ENCODE results near the gene PPP1R1C.

DNA sequence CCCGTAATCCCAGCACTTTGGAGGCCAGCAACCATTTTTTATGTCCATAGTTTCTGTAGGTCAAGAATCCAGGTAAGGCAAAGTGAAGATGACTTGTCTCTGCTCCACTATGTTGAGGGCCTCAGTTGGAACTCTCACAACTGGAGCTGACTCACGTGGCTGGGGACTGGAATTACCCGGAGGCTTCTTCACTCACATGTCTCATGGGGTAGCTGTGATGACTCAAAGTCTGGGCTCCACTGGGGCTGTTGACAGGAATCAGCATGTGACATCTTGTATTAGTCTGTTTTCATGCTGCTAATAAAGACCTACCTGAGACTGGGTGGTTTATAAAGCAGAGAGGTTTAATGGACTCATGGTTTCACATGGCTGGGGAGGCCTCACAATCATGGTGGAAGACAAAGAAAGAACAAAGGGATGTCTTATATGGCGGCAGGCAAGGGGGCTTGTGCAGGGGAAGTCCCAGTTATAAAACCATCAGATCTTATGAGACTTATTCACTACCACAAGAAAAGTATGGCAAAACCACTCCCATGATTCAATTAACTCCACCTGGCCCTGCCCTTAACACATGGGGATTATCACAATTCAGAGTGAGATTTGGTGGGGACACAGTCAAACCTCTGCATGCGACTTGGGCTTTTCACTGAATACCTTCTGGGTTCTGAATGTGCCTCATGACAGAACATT lies 7.8 kb upstream of the PPP1R1C start:
- TF ChIP-seq, protein P1, sequence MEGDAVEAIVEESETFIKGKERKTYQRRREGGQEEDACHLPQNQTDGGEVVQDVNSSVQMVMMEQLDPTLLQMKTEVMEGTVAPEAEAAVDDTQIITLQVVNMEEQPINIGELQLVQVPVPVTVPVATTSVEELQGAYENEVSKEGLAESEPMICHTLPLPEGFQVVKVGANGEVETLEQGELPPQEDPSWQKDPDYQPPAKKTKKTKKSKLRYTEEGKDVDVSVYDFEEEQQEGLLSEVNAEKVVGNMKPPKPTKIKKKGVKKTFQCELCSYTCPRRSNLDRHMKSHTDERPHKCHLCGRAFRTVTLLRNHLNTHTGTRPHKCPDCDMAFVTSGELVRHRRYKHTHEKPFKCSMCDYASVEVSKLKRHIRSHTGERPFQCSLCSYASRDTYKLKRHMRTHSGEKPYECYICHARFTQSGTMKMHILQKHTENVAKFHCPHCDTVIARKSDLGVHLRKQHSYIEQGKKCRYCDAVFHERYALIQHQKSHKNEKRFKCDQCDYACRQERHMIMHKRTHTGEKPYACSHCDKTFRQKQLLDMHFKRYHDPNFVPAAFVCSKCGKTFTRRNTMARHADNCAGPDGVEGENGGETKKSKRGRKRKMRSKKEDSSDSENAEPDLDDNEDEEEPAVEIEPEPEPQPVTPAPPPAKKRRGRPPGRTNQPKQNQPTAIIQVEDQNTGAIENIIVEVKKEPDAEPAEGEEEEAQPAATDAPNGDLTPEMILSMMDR (IDR thresholded peaks at IDR 0.05), result no peak
- TF ChIP-seq POLR2A (IDR thresholded peaks at IDR 0.05), result no peak
